SK-N-SH treated with all-trans-retinoic acid at 6 μM for 48 hours (cell line): ENCODE results near the gene CMTR2.

Experiments used
- ATAC-seq: fragments of 200-7000 bp; cut with Tn5 transposase; 3 replicates; pipeline ENCODE4 v1.9.1; 2020; ENCODE audit warnings: mild to moderate bottlenecking, moderate library complexity
- ARNTL ChIP-seq: fragments of 450-650 bp; formaldehyde crosslinking; IDR thresholded peaks from 2 replicates; pipeline ENCODE4 v1.5.0; 2020; ENCODE audit warnings: low read depth, mild to moderate bottlenecking, moderate library complexity, borderline replicate concordance
- BACH2 ChIP-seq: fragments of 250-450 bp; sonication (Bioruptor Pico); IDR thresholded peaks from 2 replicates; pipeline ENCODE4 v1.9.0; 2021; ENCODE audit warnings: mild to moderate bottlenecking, borderline replicate concordance
- CSDC2 ChIP-seq: fragments of 250-450 bp; sonication (Bioruptor Pico); IDR thresholded peaks from 2 replicates; pipeline ENCODE4 v1.5.0; 2020; ENCODE audit warnings: mild to moderate bottlenecking, moderate library complexity
- ESRRG ChIP-seq: fragments of 250-450 bp; sonication (Bioruptor Pico); IDR thresholded peaks from 2 replicates; pipeline ENCODE4 v1.6.1; 2021; ENCODE audit warnings: mild to moderate bottlenecking
- GLIS3 ChIP-seq: fragments of 250-450 bp; sonication (Bioruptor Pico); IDR thresholded peaks from 2 replicates; pipeline ENCODE4 v1.5.0; 2020; ENCODE audit warnings: mild to moderate bottlenecking, moderate library complexity
- ISL1 ChIP-seq: fragments of 250-450 bp; sonication (Bioruptor Pico); IDR thresholded peaks from 2 replicates; pipeline ENCODE4 v2.1.2; 2022; ENCODE audit warnings: mild to moderate bottlenecking, moderate library complexity
- OSR1 ChIP-seq: fragments of 250-450 bp; sonication (Bioruptor Pico); IDR thresholded peaks from 2 replicates; pipeline ENCODE4 v1.8.0; 2022; ENCODE audit warnings: moderate library complexity, mild to moderate bottlenecking, inconsistent platforms
- PATZ1 ChIP-seq: fragments of 250-450 bp; sonication (Bioruptor Pico); IDR thresholded peaks from 2 replicates; pipeline ENCODE4 v1.8.0; 2020; ENCODE audit warnings: mild to moderate bottlenecking, moderate library complexity, borderline replicate concordance
- POU6F1 ChIP-seq: fragments of 250-450 bp; sonication (Bioruptor Pico); IDR thresholded peaks from 2 replicates; pipeline ENCODE4 v1.8.0; 2021; ENCODE audit warnings: low read depth, mild to moderate bottlenecking, moderate library complexity, borderline replicate concordance
- PPARA ChIP-seq: fragments of 250-450 bp; sonication (Bioruptor Pico); IDR thresholded peaks from 2 replicates; pipeline ENCODE4 v1.5.0; 2020; ENCODE audit warnings: mild to moderate bottlenecking, borderline replicate concordance
- RARB ChIP-seq: fragments of 250-450 bp; sonication (Bioruptor Pico); IDR thresholded peaks from 2 replicates; pipeline ENCODE4 v1.8.0; 2021; ENCODE audit warnings: mild to moderate bottlenecking, moderate library complexity
- SNAI2 ChIP-seq: fragments of 250-450 bp; sonication (Bioruptor Pico); IDR thresholded peaks from 2 replicates; pipeline ENCODE4 v1.5.0; 2020; ENCODE audit warnings: mild to moderate bottlenecking, moderate library complexity
- TCF4 ChIP-seq: fragments of 250-450 bp; sonication (Bioruptor Pico); IDR thresholded peaks from 2 replicates; pipeline ENCODE4 v1.8.0; 2021; ENCODE audit warnings: mild to moderate bottlenecking, moderate library complexity, borderline replicate concordance
- TOX ChIP-seq: fragments of 250-450 bp; sonication (Bioruptor Pico); IDR thresholded peaks from 2 replicates; pipeline ENCODE4 v1.8.0; 2021; ENCODE audit warnings: mild to moderate bottlenecking, moderate library complexity, borderline replicate concordance
- TSHZ2 ChIP-seq: fragments of 250-450 bp; sonication (Bioruptor Pico); IDR thresholded peaks from 2 replicates; pipeline ENCODE4 v1.5.0; 2020; ENCODE audit warnings: mild to moderate bottlenecking, moderate library complexity
- ZC3H10 ChIP-seq: fragments of 250-450 bp; sonication (Bioruptor Pico); IDR thresholded peaks from 2 replicates; pipeline ENCODE4 v1.5.1; 2021; ENCODE audit warnings: mild to moderate bottlenecking, moderate library complexity
- ZFP3 ChIP-seq: fragments of 250-450 bp; sonication (Bioruptor Pico); IDR thresholded peaks from 2 replicates; pipeline ENCODE4 v1.5.0; 2020; ENCODE audit warnings: mild to moderate bottlenecking, moderate library complexity
- ZFP30 ChIP-seq: fragments of 450-650 bp; formaldehyde crosslinking; IDR thresholded peaks from 2 replicates; pipeline ENCODE4 v1.5.0; 2022; ENCODE audit warnings: mild to moderate bottlenecking, moderate library complexity
- ZNF565 ChIP-seq: fragments of 450-650 bp; formaldehyde crosslinking; conservative IDR thresholded peaks from 2 replicates; pipeline ENCODE4 v1.5.0; 2020; ENCODE audit warnings: low read depth, mild to moderate bottlenecking, moderate library complexity
- ZNF70 ChIP-seq: fragments of 450-650 bp; formaldehyde crosslinking; IDR thresholded peaks from 2 replicates; pipeline ENCODE4 v1.5.0; 2020; ENCODE audit warnings: mild to moderate bottlenecking, moderate library complexity
- ZNF8 ChIP-seq: fragments of 450-650 bp; formaldehyde crosslinking; IDR thresholded peaks from 2 replicates; pipeline ENCODE4 v1.5.0; 2020; ENCODE audit warnings: mild to moderate bottlenecking, moderate library complexity

Gene CMTR2

GRCh38 chr16:71255721-71256120 lies 33.5 kb downstream of the CMTR2 start:
- ATAC-seq = no peak
- TF ChIP-seq ZNF565 (CRISPR knock-in tag) = no peak
- TF ChIP-seq ESRRG (CRISPR knock-in tag) = no peak
- no peak for TF ChIP-seq TCF4
- TF ChIP-seq ZNF8 (CRISPR knock-in tag) = no peak
- no peak for TF ChIP-seq ZFP30 (CRISPR knock-in tag)
- no peak for TF ChIP-seq SNAI2 (CRISPR knock-in tag)
- TF ChIP-seq PPARA (CRISPR knock-in tag) = no peak
- TF ChIP-seq BACH2 (CRISPR knock-in tag) = no peak
- no peak for TF ChIP-seq RARB (CRISPR knock-in tag)
- TF ChIP-seq POU6F1 (CRISPR knock-in tag) = no peak

- TF ChIP-seq TCF4 (no peak), GLIS3 (CRISPR knock-in tag) (no peak), OSR1 (CRISPR knock-in tag) (no peak), RARB (CRISPR knock-in tag) (no peak), POU6F1 (CRISPR knock-in tag) (no peak), ZNF70 (CRISPR knock-in tag) (no peak), ARNTL (no peak), ZFP3 (CRISPR knock-in tag) (no peak), ZFP30 (CRISPR knock-in tag) (no peak), ZNF8 (CRISPR knock-in tag) (no peak), CSDC2 (no peak), TSHZ2 (CRISPR knock-in tag) (no peak), SNAI2 (CRISPR knock-in tag) (no peak), PATZ1 (no peak), TOX (CRISPR knock-in tag) (no peak), ZC3H10 (no peak), ISL1 (CRISPR knock-in tag) (no peak), ESRRG (CRISPR knock-in tag) (no peak), PPARA (CRISPR knock-in tag) (no peak), ZNF565 (CRISPR knock-in tag) (no peak)
Measured at GRCh38 chr16:71254832-71255525, 34.2 kb downstream of the CMTR2 start.

GRCh38 chr16:71250461-71251235 lies 38.6 kb downstream of the CMTR2 start:
- TF ChIP-seq POU6F1 (CRISPR knock-in tag) (no peak), TCF4 (no peak), ZC3H10 (no peak), ZNF565 (CRISPR knock-in tag) (no peak), PATZ1 (no peak), PPARA (CRISPR knock-in tag) (no peak)
- ATAC-seq = no peak

More at GRCh38 chr16:71254832-71255525, 34.2 kb downstream of the CMTR2 start:
- ATAC-seq = no peak
